KMS-11 (cell line): ENCODE results near the gene AHCY.

ENCODE experiments used
- H2AFZ ChIP-seq: fragments of 200-600 bp; sonication (generic); 2 replicates; pipeline ENCODE4 v1.6.1; 2016; ENCODE audit warnings: antibody characterized with exemption, mixed run types, low read depth
- H3K27ac ChIP-seq: fragments of 200-600 bp; sonication (generic); 2 replicates; pipeline ENCODE4 v1.6.1; 2016; ENCODE audit warnings: mild to moderate bottlenecking, mixed run types
- H3K27me3 ChIP-seq: fragments of 200-600 bp; sonication (generic); 2 replicates; pipeline ENCODE4 v1.6.1; 2017; ENCODE audit warnings: mild to moderate bottlenecking, low read depth, mixed run types, moderate library complexity; ENCODE audit not compliant: insufficient read depth
- H3K36me3 ChIP-seq: fragments of 200-600 bp; sonication (generic); 2 replicates; pipeline ENCODE4 v1.6.1; 2017; ENCODE audit warnings: mild to moderate bottlenecking, mixed run types; ENCODE audit not compliant: insufficient read depth
- H3K4me1 ChIP-seq: fragments of 200-600 bp; sonication (generic); 2 replicates; pipeline ENCODE4 v1.6.1; 2016; ENCODE audit warnings: mild to moderate bottlenecking, low read depth, mixed run types; ENCODE audit not compliant: poor library complexity, severe bottlenecking
- H3K4me2 ChIP-seq: fragments of 200-600 bp; sonication (generic); 2 replicates; pipeline ENCODE4 v1.7.0; 2016; ENCODE audit warnings: mild to moderate bottlenecking, mixed run types
- H3K4me3 ChIP-seq: fragments of 200-600 bp; sonication (generic); IDR thresholded peaks from 2 replicates; pipeline ENCODE4 v1.6.1; 2017; ENCODE audit warnings: low read depth, low read length, mixed read lengths; ENCODE audit not compliant: insufficient read depth
- H3K79me2 ChIP-seq: fragments of 200-600 bp; sonication (generic); 2 replicates; pipeline ENCODE4 v1.6.1; 2016; ENCODE audit warnings: low read depth, mixed run types; ENCODE audit not compliant: insufficient read depth
- H3K9ac ChIP-seq: fragments of 200-600 bp; sonication (generic); 2 replicates; pipeline ENCODE4 v1.6.1; 2016; ENCODE audit warnings: mild to moderate bottlenecking, mixed run types
- H4K20me1 ChIP-seq: fragments of 200-600 bp; sonication (generic); 2 replicates; pipeline ENCODE4 v1.6.1; 2016; ENCODE audit warnings: mild to moderate bottlenecking, mixed run types; ENCODE audit not compliant: insufficient read depth
- CTCF ChIP-seq: fragments of 200-600 bp; sonication (generic); conservative IDR thresholded peaks from 2 replicates; pipeline ENCODE4 v1.6.1; 2017; ENCODE audit warnings: low read depth, mild to moderate bottlenecking, antibody characterized with exemption, low read length, moderate library complexity, mixed read lengths

The AHCY gene

DNA sequence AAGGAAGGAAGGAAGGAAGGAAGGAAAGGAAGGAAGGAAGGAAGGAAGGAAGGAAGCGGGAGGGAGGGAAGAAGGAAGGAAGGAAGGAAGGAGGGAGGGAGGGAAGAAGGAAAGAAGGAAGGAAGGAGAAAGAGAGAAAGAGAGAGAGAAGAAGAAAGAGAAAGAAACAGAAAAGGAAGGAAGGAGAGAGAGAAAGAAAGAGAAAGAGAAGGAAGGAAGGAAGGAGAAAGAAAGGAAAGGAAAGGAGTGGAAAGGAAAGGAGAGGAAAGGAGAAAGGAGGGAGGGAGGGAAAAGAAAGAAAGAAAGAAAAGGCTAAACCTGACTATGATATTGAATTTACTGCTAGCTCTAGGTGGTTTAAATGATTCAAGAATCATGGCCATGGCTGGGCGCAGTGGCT, 67.3 kb downstream of the AHCY start:
- Histone ChIP-seq H4K20me1 (no peaks in the 10 kb centered on the region), H2AFZ (no peak overlapping the region), H3K27ac (no peak overlapping the region), H3K27me3 (no peaks in the 10 kb centered on the region), H3K4me1 (peaks cover 13% of the 10 kb centered on the region), H3K4me2 (no peak overlapping the region), H3K4me3 (no peak overlapping the region), H3K79me2 (no peaks in the 10 kb centered on the region), H3K36me3 (no peaks in the 10 kb centered on the region), H3K9ac (no peak overlapping the region)
- TF ChIP-seq CTCF, result no peak

DNA sequence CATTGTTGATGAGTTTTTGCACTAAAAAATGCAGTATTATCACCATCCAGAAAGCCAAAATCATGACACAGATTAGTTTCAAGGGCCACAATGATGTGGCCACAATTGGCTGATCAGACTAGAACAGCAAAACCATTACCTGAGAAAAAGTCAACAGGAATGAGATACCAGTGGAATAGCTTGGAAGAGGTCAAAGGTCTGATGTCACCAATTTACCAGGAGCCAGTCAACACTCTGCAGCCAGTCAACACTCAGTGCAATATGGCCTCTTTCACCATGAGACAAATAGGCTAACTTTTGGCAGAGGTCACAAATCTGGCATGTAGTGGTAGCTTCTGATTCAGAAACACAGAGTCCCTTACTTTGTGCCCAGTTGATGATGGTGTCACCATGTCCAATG, 69.5 kb downstream of the AHCY start:
- H2AFZ ChIP-seq, result no peak overlapping the region
- H3K27me3 ChIP-seq, result no peaks in the 10 kb centered on the region
- no peak overlapping the region for H3K4me3 ChIP-seq
- H3K36me3 ChIP-seq, result no peaks in the 10 kb centered on the region
- no peaks in the 10 kb centered on the region for H3K79me2 ChIP-seq
- no peak overlapping the region for H3K9ac ChIP-seq
- no peak for TF ChIP-seq CTCF
- H3K4me2 ChIP-seq, result no peak overlapping the region
- H3K27ac ChIP-seq, result no peak overlapping the region
- no peaks in the 10 kb centered on the region for H4K20me1 ChIP-seq
- no peaks in the 10 kb centered on the region for H3K4me1 ChIP-seq

- no peak overlapping the region for H3K9ac ChIP-seq
- no peaks in the 10 kb centered on the region for H3K27me3 ChIP-seq
- H3K4me2 ChIP-seq, result no peak overlapping the region
- no peak overlapping the region for H3K27ac ChIP-seq
- H3K36me3 ChIP-seq, result no peaks in the 10 kb centered on the region
- H4K20me1 ChIP-seq, result no peaks in the 10 kb centered on the region
- H3K4me1 ChIP-seq, result no peaks in the 10 kb centered on the region
- H2AFZ ChIP-seq, result no peak overlapping the region
- H3K79me2 ChIP-seq, result no peaks in the 10 kb centered on the region
- no peak overlapping the region for H3K4me3 ChIP-seq
- TF ChIP-seq CTCF, result no peak
Observed at GRCh38 chr20:34232494-34233087, 70.6 kb downstream of the AHCY start.

DNA sequence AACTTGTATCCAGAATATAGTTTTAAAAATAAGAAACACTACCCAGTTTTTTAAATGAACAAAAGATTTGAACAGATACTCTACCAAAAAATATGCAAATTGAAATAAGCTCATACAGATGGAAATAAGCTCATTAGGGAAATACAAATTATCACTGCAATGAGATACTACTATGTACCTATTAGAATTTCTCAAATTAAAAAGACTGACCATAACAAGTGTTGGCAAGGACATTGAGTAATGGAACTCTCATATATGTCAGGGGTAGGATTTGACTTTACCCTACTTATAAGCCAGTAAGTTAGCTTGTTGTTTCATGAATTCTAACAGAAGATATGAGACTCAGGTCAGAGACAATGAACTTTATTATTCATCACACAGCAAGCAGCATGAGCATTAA, 71.5 kb downstream of the AHCY start:
- no peaks in the 10 kb centered on the region for H3K27me3 ChIP-seq
- no peak overlapping the region for H3K4me3 ChIP-seq
- H3K27ac ChIP-seq, result no peak overlapping the region
- H3K9ac ChIP-seq, result no peak overlapping the region
- H3K4me1 ChIP-seq, result no peaks in the 10 kb centered on the region
- no peaks in the 10 kb centered on the region for H3K79me2 ChIP-seq
- H3K4me2 ChIP-seq, result no peak overlapping the region
- no peak for TF ChIP-seq CTCF
- H3K36me3 ChIP-seq, result no peaks in the 10 kb centered on the region
- no peak overlapping the region for H2AFZ ChIP-seq
- H4K20me1 ChIP-seq, result no peaks in the 10 kb centered on the region
